ENCODE data around the gene HRH2. TPM values are rescaled to one million over a fixed set of nuclear protein-coding genes. Genes with fewer than 3 reads are reported as not detected.

HRH2 gene
- total RNA-seq, 2 donors from 2014 or later: 3.3 to 4.0 TPM

DNA sequence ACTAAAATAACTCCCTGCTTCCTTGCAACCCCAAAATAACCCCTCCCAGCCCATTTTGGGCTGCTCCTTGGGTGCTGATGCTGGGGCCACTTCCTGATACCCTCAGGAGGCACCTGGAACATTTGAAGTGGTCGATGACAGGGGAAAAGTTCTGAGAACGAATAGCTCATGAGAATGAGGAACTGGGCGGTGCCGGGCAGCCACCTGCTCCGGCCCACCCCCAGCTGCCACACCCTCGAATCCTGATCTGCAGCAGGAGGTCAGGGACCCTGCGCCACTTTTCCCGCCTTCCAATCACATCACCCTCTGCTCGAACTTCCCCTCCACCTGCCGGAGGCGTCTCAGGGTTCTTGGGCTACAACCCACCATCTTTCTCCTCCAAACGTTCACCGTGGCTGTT lies 19.7 kb downstream of the HRH2 start:
- Mint-ChIP-seq H3K9me3 (no peaks in the 10 kb centered on the region), H3K27me3 (no peaks in the 10 kb centered on the region), H3K4me3 (no peak overlapping the region), H3K4me1 (peaks cover 12% of the 10 kb centered on the region), H3K36me3 (ENCODE audit: low read depth) (no peaks in the 10 kb centered on the region), H3K27ac (peak overlapping the region; percentile 42)
- ATAC-seq (replicated peaks): no peak

DNA sequence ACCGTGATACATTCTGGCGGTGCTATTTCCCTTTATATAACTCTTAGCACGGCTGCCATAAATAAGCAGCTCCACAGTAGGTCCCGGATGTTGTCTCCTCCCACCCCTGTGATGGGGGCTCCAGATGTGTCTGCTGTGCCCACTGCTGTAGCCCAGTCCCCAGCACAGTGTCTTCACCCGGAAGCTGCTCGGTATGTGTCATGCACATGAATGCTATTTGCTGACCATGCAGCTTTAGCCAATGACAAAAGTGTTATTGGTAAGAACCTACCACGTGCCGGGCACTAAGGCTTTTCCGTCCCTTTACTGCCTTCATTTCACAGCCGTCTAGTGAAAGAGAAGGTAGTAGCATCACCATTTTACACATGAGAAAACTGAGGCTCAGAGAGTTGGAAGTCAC lies 20.2 kb downstream of the HRH2 start:
- Mint-ChIP-seq H3K4me3 (no peak overlapping the region), H3K36me3 (ENCODE audit: low read depth) (peaks cover 5% of the 10 kb centered on the region), H3K27me3 (no peaks in the 10 kb centered on the region), H3K27ac (peak overlapping the region; percentile 42), H3K4me1 (peaks cover 7% of the 10 kb centered on the region), H3K9me3 (no peaks in the 10 kb centered on the region)
- ATAC-seq (replicated peaks): no peak

DNA sequence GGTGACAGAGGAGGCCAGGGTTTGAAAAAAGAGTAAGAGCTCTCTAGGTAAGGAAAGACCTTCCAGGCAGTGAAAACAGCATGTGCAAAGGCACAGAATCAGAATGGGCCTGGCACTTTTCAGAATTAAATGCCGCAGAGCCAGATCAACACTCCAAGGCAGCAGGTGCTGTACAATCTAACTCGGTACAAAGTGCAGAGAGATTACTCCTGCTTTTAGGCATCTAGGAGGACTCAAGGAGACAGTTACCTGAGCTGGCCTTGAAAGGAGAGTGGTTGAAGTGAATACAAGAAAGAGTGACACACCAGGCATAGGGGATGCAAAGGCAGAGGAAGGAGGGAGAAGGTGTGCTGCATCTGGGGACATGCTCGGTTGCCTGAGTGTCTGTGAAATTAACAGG lies 21.5 kb downstream of the HRH2 start:
- no peak for ATAC-seq (replicated peaks)
- Mint-ChIP-seq H3K4me1 (peaks cover 4% of the 10 kb centered on the region), H3K27me3 (no peaks in the 10 kb centered on the region), H3K4me3 (no peak overlapping the region), H3K27ac (peak overlapping the region; percentile 14), H3K36me3 (ENCODE audit: low read depth) (peaks cover 17% of the 10 kb centered on the region), H3K9me3 (no peaks in the 10 kb centered on the region)

DNA sequence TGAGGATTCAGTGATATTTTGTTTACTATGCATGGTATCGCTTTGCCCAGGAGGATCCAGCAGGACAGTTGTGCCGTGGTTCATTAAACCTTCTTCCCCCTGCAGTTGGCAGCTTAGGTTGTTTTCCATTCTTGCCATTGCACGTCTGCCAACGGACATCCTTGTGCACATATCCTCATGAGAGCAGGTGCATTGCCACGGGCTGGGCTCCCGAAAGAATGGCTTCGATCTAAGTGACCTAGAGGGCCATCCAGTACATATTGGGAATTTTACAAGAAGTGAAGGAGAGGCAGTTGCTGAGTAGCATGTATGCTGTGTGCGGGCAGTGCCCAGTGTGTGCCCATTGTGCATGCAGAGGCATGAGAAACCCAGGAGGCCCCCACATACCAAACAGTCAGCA lies 22.1 kb downstream of the HRH2 start:
- no peak for ATAC-seq (replicated peaks)
- peaks cover 17% of the 10 kb centered on the region for H3K36me3 Mint-ChIP-seq (ENCODE audit: low read depth)
- H3K4me1 Mint-ChIP-seq: peaks cover 4% of the 10 kb centered on the region
- H3K27ac Mint-ChIP-seq: no peak overlapping the region
- no peaks in the 10 kb centered on the region for H3K27me3 Mint-ChIP-seq
- no peaks in the 10 kb centered on the region for H3K9me3 Mint-ChIP-seq
- H3K4me3 Mint-ChIP-seq: no peak overlapping the region

DNA sequence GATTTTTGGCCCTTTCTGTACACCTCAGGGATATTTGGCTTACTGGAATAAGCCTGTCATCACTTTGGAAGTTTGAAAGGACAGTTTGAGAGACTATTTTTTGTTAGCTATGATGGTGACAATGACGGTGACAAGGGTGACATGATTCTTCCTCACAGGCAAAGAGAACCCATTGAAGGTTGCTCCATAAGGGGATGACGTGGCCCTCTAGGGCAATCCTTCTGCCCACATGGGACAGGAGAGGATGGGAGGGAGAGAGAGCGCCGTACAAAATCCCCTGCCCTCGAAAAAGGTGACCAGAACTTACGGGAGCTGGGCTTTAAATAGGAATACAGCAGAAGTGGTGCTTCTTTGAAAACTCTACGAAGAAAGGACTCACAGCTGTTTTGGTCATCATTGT lies 22.6 kb downstream of the HRH2 start:
- no peak overlapping the region for H3K4me3 Mint-ChIP-seq
- H3K27ac Mint-ChIP-seq: no peak overlapping the region
- peaks cover 4% of the 10 kb centered on the region for H3K4me1 Mint-ChIP-seq
- peaks cover 17% of the 10 kb centered on the region for H3K36me3 Mint-ChIP-seq (ENCODE audit: low read depth)
- H3K27me3 Mint-ChIP-seq: no peaks in the 10 kb centered on the region
- no peak for ATAC-seq (replicated peaks)
- H3K9me3 Mint-ChIP-seq: no peaks in the 10 kb centered on the region

DNA sequence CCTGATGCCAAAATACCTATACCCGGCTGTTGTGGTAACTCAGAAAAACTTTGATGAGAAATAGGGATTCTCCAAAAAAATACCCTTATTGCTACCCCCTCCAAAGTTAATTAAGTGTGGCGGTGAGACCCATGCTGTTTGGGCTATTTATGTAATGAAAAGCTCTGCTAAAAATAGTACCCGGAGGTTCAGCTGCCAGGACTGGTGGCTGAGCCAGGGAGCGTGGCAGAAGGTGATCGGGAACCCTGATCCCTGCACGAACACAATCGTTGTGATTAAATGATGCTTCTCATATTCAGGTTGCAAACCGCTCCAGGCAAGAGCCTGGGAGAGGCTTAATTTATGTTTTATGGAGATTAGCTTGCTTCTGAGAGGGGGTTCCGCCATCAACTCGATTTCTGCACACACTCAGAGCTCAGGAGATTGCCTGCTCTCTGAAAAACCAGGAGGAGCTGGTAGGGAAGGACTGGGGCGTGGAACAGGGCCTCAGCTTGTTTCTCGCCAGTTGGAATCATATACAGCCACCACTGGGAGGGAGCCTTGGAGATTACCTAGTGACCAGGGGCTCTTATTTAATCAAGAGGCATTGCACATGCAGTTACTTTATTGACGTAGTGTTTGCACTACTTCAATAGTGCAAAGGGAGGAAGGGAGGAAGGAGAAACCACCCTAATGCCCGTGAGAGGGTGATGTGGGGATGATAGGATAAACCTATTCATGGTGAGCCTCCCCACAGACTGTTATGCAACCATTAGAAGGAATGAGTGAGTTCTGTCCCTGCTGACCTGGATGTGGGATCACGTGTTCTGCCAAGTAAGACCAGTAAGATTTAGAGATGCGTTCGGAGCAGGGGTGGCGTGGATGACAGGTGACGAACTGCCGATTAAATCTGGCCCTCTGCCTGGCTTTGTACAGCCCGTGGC lies 23.4 kb downstream of the HRH2 start:
- no peaks in the 10 kb centered on the region for H3K9me3 Mint-ChIP-seq
- peaks cover 17% of the 10 kb centered on the region for H3K36me3 Mint-ChIP-seq (ENCODE audit: low read depth)
- H3K27me3 Mint-ChIP-seq: no peaks in the 10 kb centered on the region
- ATAC-seq (replicated peaks): no peak
- no peak overlapping the region for H3K27ac Mint-ChIP-seq
- H3K4me3 Mint-ChIP-seq: no peak overlapping the region
- H3K4me1 Mint-ChIP-seq: peaks cover 4% of the 10 kb centered on the region

DNA sequence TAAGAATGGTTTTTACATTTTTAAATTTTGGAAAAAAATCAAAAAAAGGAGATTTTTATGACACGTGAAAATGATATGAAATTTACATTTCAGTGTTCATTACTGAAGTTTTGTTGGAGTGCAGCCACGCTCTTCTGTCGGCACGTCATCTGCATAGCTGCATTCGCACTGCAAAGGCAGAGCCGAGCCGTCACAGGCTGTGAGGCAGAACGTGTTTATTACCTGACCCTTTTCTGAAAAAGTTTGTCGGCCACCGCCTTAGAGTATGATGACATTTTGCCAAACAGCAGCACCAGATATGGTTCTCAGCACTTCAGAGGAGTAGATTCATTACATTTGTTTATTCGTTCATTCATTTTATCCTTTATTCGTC lies 24.1 kb downstream of the HRH2 start:
- Mint-ChIP-seq H3K4me3 (no peak overlapping the region), H3K4me1 (peaks cover 4% of the 10 kb centered on the region), H3K27ac (no peak overlapping the region), H3K27me3 (no peaks in the 10 kb centered on the region), H3K9me3 (no peaks in the 10 kb centered on the region), H3K36me3 (ENCODE audit: low read depth) (peaks cover 17% of the 10 kb centered on the region)
- ATAC-seq (replicated peaks): no peak

DNA sequence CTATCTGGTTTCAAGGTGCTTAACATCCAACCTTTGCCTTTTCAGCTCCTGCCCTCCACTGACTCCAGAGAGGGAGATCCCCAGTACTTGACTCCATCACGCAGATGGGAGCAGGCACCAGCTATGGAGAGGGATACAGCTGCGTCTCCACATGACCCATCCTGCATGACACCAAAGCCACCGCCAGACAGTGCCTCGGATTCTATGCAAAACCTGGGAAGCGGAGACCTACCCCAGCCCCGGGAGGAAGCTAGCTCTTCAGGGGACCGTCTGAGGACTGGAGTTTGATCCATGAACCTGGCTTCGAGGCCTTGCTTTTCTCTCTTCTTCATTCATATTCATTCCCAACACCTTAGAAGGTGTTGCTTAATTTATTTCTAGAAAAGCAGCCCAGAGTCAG lies 24.8 kb downstream of the HRH2 start:
- Mint-ChIP-seq H3K36me3 (ENCODE audit: low read depth) (peaks cover 17% of the 10 kb centered on the region), H3K9me3 (no peaks in the 10 kb centered on the region), H3K4me1 (peaks cover 3% of the 10 kb centered on the region), H3K4me3 (no peak overlapping the region), H3K27me3 (no peaks in the 10 kb centered on the region), H3K27ac (no peak overlapping the region)
- ATAC-seq (replicated peaks): no peak

DNA sequence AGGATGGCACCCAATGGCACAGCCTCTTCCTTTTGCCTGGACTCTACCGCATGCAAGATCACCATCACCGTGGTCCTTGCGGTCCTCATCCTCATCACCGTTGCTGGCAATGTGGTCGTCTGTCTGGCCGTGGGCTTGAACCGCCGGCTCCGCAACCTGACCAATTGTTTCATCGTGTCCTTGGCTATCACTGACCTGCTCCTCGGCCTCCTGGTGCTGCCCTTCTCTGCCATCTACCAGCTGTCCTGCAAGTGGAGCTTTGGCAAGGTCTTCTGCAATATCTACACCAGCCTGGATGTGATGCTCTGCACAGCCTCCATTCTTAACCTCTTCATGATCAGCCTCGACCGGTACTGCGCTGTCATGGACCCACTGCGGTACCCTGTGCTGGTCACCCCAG lies 25.4 kb downstream of the HRH2 start:
- Mint-ChIP-seq H3K9me3 (no peaks in the 10 kb centered on the region), H3K36me3 (ENCODE audit: low read depth) (peaks cover 17% of the 10 kb centered on the region), H3K4me1 (peaks cover 5% of the 10 kb centered on the region), H3K27ac (no peak overlapping the region), H3K4me3 (no peak overlapping the region), H3K27me3 (no peaks in the 10 kb centered on the region)
- no peak for ATAC-seq (replicated peaks)

DNA sequence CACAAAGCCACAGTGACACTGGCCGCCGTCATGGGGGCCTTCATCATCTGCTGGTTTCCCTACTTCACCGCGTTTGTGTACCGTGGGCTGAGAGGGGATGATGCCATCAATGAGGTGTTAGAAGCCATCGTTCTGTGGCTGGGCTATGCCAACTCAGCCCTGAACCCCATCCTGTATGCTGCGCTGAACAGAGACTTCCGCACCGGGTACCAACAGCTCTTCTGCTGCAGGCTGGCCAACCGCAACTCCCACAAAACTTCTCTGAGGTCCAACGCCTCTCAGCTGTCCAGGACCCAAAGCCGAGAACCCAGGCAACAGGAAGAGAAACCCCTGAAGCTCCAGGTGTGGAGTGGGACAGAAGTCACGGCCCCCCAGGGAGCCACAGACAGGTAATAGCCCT lies 26.1 kb downstream of the HRH2 start:
- H3K27ac Mint-ChIP-seq: no peak overlapping the region
- H3K27me3 Mint-ChIP-seq: no peaks in the 10 kb centered on the region
- peaks cover 5% of the 10 kb centered on the region for H3K4me1 Mint-ChIP-seq
- H3K36me3 Mint-ChIP-seq (ENCODE audit: low read depth): peaks cover 17% of the 10 kb centered on the region
- no peak overlapping the region for H3K4me3 Mint-ChIP-seq
- no peak for ATAC-seq (replicated peaks)
- no peaks in the 10 kb centered on the region for H3K9me3 Mint-ChIP-seq

DNA sequence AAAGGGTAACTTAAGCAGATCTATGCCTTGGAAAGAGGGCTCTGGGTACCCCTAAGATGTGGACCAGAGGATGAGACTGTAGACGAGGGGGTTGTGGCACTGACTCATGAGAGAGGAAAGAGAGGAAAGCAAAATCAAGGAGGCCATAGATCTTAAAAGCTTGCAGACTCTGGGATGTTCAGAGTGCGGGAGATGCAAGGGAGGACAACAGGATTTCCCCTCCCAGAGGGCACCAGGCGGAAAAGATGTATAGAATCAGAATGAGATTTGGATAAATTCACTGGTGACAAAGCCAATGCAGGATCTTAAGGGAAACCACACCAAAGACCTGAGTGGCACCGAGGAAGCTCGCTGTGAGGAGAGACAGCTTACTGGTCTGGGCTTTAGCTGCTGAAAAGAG lies 27.1 kb downstream of the HRH2 start:
- Mint-ChIP-seq H3K36me3 (ENCODE audit: low read depth) (peaks cover 17% of the 10 kb centered on the region), H3K9me3 (no peaks in the 10 kb centered on the region), H3K4me1 (peaks cover 10% of the 10 kb centered on the region), H3K4me3 (no peak overlapping the region), H3K27ac (no peak overlapping the region), H3K27me3 (no peaks in the 10 kb centered on the region)
- no peak for ATAC-seq (replicated peaks)

DNA sequence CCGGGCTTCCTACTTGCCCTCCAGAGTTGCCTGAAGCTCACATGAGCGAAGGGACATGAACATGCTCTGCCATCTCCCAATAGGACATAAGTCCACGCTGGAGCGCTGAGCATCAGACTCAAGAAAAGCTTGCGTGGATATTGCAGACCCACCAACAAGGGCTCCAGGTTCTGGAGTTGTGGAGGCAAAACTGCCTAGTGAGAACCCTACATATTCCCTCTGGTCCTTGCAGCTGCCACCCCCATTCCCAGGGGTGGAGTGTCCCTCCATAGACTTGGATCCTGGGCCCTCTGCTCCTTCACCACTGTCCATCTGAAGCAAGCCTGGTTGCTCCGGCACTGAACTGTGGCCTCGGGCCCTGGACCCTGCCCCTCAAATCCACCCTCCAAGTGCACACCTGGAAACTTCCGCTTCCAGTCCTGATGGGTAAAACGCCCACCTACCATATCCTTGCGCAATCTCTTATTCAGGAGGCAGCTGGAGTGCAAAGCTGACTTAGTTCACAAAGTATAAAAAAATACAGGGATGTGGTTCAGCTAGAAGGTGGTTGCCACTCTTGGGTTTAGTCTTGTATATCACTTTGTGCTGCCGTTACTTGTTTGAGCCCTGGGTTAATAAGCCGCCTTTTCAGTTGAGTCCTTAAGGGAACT lies 28.0 kb downstream of the HRH2 start:
- no peak for ATAC-seq (replicated peaks)
- H3K36me3 Mint-ChIP-seq (ENCODE audit: low read depth): peaks cover 17% of the 10 kb centered on the region
- H3K4me1 Mint-ChIP-seq: peaks cover 10% of the 10 kb centered on the region
- H3K4me3 Mint-ChIP-seq: no peak overlapping the region
- H3K9me3 Mint-ChIP-seq: no peaks in the 10 kb centered on the region
- no peaks in the 10 kb centered on the region for H3K27me3 Mint-ChIP-seq
- H3K27ac Mint-ChIP-seq: no peak overlapping the region

DNA sequence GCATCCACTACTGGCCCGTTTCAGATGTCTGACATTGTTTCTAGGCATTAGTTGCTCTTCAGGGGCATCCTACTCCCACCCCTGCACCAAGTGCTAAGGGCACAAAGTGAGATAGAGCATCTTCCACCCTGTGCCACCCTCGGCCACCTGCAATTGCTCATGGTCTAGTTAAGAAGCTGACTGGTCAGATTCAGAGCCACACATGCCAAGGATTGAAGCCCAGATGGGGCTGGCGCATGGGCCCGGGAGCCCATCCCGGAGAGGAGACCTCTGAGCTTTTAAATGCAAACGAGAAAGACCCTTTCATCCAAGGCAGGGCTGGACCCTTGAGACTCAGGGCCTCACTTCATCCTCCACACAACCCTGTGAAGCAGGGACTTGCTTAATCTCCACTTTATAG lies 28.5 kb downstream of the HRH2 start:
- H3K4me1 Mint-ChIP-seq: peaks cover 10% of the 10 kb centered on the region
- no peak for ATAC-seq (replicated peaks)
- H3K27me3 Mint-ChIP-seq: no peaks in the 10 kb centered on the region
- H3K36me3 Mint-ChIP-seq (ENCODE audit: low read depth): peaks cover 17% of the 10 kb centered on the region
- H3K9me3 Mint-ChIP-seq: no peaks in the 10 kb centered on the region
- no peak overlapping the region for H3K4me3 Mint-ChIP-seq
- H3K27ac Mint-ChIP-seq: no peak overlapping the region

DNA sequence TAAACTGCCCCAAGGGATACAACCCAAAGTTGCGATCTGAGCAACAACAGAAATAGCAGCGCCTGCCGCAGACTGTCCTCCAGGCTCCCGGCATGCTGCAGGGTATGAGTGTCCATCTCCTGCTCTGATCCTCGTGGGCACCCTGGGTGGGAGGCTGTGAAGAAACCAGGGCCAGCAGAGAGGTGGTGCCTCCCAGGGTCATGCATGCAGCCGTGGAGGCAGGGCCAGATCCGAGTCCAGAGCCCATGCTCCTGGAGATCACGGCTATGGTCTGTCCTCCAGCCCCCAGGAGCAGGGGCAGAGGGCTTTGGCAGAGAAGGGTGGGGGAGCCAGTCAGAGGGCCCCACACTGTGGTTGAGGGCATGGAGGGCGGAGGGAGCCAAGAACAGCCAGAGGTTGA lies 29.0 kb downstream of the HRH2 start:
- Mint-ChIP-seq H3K4me3 (no peak overlapping the region), H3K36me3 (ENCODE audit: low read depth) (peaks cover 17% of the 10 kb centered on the region), H3K27me3 (no peaks in the 10 kb centered on the region), H3K9me3 (no peaks in the 10 kb centered on the region), H3K27ac (no peak overlapping the region), H3K4me1 (peaks cover 10% of the 10 kb centered on the region)
- ATAC-seq (replicated peaks): no peak

DNA sequence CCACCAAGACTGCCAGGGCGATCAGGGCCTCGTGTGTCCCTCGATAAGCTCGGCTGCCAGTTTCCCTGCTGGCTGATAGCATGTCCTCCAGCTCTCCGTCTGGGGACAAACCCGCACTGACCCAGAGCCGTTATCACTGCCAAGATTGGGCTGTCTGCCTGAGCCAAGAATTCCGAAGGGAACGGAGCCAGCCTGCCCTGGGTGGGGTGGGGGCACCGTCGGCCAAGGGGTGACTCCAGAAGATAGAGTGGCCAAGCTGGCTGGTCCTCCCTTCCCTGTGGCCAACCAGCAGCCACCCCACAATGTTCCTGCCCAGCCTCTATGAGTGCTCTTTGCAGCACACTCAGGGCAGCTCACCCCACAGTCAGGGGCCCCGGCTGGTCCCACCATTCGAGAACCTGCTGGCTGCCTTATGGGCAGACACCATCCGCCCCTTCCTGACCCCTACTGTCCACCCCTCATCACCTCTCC lies 29.4 kb downstream of the HRH2 start:
- peaks cover 17% of the 10 kb centered on the region for H3K36me3 Mint-ChIP-seq (ENCODE audit: low read depth)
- no peaks in the 10 kb centered on the region for H3K9me3 Mint-ChIP-seq
- H3K4me1 Mint-ChIP-seq: peaks cover 10% of the 10 kb centered on the region
- H3K27me3 Mint-ChIP-seq: no peaks in the 10 kb centered on the region
- no peak overlapping the region for H3K4me3 Mint-ChIP-seq
- H3K27ac Mint-ChIP-seq: no peak overlapping the region
- no peak for ATAC-seq (replicated peaks)
